Cortex of kidney (tissue), 1 donor: ENCODE data around the gene XCR1.

Experiments used
- DNase-seq: peaks from one replicate; lab custom pipeline; 2025; lab: John Stamatoyannopoulos, UW

Gene XCR1

DNA sequence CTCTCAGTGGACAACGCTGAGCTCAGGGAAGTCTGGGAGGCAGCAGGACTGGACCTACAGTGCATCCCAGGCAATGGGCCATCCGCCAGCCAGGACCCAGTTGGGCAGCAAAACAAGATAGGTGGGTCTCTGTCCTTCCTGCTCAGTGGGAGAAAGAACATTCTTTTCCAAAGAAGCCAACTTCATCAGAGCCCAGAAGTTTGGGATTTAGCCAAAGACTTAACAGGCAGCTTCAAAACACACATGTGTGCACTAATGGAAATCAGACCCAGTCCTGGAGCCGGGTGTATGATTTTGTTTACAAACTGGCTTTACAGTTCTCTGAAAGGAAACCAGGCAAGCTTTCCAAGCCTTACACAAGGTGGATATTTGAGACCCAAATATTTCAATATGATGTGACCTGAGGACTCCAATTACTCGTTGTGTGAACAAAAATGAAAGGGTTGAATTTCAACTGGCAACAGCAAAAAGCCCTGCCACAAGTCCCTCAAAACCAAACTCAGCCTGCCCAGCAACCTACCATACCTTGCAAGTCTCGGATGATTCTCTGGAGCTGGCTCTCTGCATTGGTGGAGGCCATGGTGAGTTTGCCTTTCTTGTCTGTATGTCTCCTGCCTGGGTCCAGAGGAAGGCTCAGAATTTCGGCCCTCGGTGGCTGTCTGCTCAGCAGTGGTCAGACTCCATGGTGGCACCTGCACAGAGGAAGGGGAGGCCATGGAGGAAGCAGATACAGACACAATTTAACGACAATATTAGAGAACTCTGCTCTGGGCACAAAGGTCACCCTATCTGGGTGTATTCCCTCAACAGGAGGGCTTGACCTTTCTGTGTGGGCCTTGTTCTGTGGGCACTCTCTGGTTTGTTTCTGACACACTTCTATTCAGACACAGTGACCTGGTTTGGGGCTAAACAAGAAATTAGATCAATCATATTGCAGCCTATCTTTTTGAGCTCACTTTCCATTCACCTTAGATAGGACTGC lies 42.7 kb downstream of the XCR1 start:
- no peak for DNase-seq

DNA sequence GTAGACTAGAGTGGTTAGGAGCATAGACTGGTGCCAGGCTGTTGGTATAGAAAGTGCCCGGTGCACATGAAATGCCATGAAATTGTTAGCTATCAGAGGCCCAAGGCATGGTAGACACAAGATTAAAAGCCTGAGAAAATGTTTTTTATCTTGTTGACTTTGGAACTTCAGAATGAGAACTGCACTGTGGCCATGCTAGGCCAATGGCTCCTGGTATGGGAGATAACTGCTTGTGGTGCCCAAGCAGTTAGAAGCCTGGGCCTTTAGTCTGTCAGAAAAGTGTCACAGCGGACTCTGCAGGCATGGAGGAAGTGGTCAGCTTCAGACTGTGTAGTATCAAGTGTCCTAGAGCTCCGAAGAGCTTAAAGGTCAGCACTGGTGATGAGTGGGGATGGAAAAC lies 43.5 kb downstream of the XCR1 start:
- no peak for DNase-seq

DNA sequence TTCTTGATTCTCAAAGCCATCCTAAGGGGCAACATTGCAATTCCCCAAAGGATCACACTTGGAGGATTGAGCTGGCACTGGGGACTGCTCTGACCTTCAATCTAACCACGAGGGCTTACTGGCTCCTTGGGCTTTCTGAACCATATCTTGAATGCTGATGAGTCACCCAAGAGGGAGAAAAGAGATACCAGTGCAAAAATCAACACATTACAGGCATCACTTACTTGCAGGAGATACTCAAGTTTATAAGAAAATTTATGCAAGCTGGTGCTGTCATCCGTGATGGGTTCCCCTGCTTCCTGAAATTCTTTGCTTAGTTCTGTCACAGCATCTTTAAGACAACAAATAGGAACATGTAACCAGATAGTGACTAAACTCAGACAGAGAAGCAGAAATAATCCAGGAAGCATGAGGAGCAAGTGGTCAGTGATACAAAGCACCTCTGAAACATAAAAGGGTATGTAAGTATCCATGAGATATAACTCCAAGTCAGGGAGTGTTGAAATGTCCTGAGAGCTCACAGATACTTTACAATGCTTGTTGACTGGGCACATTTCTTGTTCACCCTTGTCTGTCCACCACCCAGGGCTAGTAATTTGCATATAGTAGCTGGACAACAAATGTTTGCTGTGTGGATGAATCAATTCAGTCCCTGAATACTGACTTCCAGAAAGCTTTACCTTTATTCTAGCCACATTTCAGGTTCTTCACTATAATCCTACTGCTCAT lies 45.8 kb downstream of the XCR1 start:
- no peak for DNase-seq

DNA sequence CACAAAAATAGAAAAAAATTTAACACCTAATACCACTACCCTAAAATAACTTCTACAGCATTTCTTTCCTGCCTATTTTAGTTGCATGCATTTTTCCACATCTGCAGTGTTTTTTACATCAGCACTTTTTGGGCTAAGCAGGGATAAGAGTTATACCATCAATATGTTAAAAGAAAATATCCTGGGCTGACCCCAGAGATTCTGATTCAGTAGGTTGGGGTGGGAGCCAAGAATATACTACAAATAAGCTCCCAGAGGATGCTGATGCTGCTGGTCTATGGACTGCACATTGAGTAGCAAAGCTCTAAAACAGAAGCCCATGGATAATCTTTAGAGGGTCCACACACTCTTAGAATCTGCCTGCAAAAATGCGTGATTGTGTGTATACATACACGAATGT lies 46.5 kb downstream of the XCR1 start:
- no peak for DNase-seq

DNA sequence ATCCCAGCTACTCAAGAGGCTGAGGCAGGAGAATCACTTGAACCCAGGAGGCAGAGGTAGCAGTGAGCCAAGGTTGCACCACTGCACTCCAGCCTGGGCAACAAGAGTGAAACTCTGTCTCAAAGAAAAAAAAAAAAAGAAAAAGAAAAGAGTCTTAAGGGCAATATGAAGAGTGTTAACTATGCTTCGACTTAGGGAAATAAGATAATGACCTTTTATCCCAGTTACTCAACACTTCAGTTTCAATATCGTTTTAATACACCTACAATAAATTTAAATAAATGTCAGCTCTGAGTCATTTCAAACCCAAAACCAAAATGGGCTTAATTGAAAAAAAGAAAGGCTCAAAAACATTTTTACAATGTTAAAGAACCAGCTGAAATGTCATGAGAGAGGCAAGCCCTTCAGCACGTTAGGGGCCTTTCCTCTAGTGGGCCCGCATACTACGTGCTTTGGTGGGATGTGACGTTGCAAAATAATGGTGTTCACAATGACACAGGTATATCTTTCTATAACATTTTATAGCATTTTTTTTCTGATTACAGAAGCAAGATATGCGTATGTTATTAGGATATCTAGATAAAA lies 47.0 kb downstream of the XCR1 start:
- no peak for DNase-seq

DNA sequence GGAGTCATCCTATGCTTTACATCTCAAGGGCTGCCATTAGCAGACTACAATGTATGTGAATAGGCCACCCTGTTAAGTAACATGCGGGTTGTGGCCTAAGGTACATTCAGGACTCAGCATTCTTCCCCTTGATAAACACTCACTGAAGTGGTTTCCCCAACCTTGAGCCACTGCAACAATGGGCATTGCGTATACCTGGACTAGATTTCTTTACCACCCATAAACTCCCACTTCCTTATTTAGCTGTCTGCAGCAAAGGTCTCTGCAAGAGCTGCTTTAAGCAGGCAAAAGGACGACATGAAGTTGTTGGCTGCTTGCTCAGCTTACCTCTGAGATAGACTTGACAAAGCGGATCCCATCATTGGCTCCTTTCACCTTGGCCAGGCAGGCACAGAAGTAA lies 47.9 kb downstream of the XCR1 start:
- no peak for DNase-seq

DNA sequence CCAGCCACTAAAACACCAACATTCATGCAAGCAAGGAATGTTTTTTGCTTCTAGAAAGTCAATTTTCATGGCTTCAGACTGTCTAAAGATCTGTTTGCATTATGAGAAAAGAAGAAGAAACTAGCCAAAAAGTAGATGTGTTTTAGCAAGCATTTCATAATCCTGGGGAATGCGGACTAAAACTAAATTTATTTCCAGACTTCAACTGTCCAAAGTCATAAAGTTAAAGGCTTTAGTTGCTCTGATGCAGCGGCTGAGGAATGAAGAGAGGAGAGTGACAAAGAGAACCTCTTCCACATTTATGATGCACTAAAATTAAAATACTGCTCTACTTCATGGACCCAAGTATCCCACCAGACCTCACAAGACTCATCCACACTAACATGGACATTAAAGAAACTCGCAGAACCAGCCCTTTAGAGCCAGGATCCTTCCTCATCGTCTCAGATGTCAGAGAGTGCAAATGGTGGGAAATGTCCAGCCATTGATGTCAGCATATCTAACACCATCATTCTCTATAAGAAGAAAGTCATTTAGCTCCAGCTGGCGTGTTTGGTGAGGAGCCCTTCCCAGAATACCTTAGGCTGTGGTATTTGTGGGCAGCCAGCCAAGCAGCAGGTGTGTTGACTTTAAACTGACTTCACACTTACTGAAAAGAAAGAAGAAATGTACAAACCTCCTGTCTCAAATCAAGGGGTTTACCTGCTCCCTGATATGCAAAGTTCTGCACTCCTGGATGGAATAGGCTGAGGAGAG lies 49.1 kb downstream of the XCR1 start:
- no peak for DNase-seq

DNA sequence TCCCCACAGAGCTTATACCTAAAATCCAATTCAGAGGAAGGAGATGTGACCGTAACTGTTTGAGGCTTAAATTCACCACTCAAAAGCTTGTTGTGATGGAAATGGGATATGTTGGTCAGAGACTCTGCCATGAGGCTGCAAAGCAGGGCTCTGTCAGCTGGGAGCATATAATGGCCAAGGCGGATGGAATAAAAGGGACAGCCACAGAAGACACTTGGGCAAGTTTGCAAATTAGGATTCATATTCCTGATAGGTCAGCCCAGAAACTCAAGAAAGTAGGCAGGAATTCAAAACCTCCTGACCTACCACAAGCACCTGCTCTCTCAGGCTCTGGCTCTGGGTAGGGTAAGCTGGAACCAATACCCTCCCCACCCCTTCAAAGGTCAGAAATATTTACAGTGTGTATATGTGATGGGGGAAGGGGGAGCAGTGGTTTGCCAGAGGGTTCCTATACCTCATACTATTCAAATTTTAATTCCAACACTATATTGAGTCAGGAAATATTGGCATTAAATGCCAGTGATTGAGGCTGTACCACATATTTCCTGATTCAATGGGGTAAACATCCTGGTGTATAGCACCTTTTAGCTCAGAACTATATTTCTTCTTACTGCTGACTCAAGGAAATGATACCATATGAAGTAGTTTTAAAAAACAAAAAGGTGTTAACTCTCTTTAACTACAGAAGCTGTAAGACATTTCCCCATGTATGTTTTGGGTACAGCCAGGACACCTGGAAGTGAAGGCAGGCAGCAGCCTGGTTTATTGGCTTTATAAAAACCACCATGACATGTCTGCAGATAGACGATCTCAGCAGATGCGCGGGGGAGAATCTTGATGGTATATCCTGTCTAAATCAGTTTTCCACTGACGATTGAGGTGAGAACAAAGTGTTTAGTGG lies 50.8 kb downstream of the XCR1 start:
- no peak for DNase-seq

DNA sequence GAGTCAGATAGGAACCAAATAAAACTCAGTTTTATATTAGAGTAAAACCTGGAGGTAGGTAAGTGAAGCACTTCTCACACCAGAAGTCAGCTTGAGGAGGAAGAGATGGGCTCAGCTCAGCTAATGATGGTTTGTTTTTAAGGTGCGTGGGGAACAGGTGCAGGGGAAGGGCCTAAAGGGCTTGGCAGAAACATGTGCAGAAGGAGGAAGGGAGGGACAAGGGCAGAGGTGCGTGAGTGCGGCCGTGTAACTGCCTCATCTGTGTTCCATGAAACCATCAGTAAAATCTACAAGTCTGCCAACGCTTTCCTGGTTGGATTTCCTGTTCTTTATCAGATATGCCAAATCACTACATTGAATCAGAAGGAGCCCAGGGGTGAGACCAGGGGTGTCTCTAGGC lies 51.6 kb downstream of the XCR1 start:
- DNase-seq, result no peak

DNA sequence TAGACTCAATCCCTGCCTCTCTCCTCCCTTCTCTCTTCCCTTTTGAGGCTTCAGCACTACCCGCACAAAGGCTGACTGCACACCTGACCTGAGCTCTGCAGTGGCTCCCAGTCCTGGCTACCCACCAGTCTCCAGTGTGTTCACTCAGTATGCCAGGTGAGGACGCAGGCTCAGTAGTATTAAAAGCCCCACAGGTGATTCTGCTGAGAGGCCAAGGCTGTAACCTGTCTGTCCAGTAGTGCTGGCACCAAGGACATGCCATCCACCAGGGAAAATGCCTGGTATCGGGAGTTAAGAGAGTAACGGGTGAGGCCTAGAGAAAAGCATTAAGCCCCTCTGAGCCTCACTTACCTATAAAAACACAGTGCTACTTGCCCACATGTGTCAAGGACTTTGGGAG lies 52.6 kb downstream of the XCR1 start:
- DNase-seq, result no peak

DNA sequence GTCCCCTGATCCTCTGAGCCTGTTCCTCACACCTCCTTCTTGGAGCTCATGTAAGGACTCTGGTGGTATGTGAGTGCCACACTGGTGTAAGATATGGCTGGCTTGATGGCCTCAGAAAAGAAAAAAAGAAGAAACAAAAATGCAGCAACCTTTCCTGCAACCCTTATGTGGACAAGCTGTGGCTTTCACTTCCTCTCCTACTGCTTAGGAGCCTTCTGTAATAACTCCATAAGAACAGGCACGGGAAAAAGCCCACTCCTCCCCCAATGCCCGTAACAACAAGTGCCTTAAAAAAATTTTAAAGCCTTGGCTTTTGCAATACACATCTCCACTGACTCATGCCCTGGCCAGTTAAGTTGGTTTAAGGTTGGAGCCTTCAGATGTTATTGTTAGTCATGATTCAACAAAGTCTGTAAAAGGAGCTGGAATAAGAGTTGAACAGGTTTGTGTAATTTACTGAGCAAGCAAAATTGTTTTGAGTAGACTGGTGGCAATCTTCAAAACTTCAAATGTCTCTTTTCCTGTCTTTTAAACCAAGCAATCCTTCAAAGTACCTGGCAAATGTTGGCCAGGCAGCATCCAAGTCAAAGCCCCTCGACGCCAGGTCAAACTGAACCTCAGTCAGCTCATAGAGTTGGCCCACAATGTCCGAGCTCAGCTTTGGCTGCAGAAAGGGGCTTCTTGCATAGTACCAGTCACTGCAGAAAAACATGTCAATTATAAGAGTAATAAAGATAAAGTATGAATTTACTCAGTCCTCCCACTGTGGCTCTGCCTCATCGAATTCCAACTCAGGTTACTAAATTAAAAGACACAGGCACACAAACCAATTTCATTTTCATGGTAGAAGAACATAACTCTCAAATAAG lies 54.5 kb downstream of the XCR1 start:
- DNase-seq, result no peak

DNA sequence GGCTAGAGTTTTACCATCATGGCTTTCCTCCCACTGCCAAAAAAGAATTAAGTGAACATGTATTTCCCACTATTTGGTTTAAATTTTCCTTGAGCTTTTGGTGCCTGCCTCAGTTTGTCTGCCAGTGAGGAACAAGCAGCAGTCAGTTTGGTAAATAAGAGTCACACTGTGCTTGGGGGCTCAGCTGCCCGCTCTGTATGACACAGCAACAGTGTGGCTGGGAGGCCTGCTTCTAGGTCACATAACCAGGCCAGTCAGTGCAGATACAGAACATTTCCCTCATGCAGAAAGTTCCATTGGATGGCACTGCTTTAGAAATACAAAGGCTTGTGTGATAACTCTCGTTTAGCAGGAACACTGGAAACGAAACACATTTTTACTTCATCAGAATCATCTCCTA lies 57.3 kb downstream of the XCR1 start:
- no peak for DNase-seq

DNA sequence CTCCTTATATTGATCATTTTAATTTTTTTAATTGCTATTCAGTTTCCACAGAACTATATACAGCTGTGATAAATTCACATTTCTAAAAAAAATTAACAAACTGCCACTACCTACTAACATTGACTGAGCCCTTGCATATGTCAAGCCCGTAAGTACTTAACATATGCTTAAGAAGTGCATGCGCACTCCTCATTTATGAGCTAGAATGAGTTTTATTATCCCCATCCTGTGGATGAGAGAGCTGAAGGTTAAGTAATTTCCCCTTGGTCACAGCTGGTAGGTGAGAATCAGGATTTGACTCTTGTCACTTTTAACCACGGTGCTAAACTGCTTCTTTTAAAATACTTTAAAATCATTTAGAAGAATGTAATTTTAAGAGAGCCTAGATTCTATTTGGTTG lies 58.2 kb downstream of the XCR1 start:
- no peak for DNase-seq

DNA sequence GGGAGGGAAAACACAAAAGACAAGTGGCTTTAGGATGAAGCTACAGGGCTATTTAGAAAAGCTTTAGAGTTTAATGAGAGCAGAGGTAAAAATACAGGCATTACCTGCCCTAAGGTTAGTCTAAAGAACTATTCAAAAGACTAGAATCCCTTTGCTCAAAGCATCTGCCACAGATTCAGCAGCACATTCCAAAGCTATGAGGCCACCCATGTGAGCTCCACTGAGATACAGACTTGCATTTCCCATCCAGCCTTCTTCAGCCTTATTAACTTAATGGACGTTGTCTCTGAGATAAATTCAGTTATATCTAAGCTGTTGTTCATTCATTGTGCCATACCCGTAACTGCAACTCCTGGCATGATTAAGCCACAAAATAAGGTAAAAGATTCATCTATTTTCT lies 58.6 kb downstream of the XCR1 start:
- no peak for DNase-seq

DNA sequence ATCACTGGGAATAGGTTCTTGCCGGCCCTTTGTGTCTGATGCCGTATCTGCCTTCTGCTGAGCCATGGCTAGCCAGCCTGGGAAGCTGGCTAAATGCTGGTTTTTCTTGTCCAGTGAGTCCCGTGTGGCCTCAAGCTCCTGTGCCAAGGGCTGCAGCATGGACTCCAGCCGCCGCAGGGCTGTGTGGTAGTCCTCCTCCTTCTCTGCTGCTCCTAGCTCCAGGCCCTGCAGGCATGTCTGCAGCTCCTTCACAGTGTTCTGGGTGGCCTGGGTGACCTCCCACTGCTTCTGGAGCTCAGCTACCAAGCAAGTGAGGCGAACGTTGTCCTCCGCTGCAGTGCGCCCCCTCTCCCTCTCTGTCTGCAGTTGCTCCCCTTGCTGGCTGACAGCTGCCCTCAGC lies 59.1 kb downstream of the XCR1 start:
- no peak for DNase-seq

DNA sequence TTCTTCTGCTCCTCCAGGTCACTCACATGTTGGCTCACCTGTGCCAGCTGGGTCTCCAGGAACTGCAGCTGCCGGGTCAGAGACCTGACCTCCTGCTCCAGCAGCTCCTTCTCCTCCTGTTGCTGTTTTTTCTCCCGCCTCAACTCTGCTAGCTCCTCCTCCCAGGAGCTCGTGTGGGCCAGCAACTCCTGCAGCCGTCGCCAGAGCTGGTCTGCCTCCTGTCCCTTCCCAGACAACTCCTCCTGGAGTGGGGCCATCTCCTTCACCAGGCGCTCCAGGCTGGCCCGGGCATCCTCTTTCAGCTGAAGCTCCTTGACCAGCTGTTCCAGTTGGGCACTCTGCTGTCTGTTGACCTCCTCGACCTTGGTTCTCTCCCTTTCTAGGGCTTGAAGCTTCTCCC lies 59.6 kb downstream of the XCR1 start:
- no peak for DNase-seq
